D721Med (cell line): ENCODE data around the gene BOLA2B.
"Not testable (repeated sequence)": the region's sequence is repeated elsewhere in the genome, so short reads cannot be mapped to it uniquely, and the experiment has no call there.

ENCODE experiments used
- DNase-seq: peaks from one replicate; pipeline ENCODE4 v3.0.0; 2011; ENCODE audit warnings: low spot score; ENCODE audit not compliant: insufficient read length
- FAIRE-seq: peaks from 2 replicates; lab custom pipeline; 2011; peaks lifted over from hg19 to GRCh38; lab: Jason Lieb, UNC
- CTCF ChIP-seq: IDR thresholded peaks from 2 replicates; pipeline ENCODE4 v1.5.1; 2012; ENCODE audit warnings: mild to moderate bottlenecking, control low read depth; ENCODE audit not compliant: insufficient read depth; ENCODE audit errors: missing control alignments

The BOLA2B gene

GRCh38 chr16:30193615-30194014 is at the start of gene BOLA2B, which contains the start of gene SLX1A:
BOLA2B (minus strand) TSS chr16:30193666; CDS start chr16:30193595, 71 bp downstream.
SLX1A (plus strand) TSS chr16:30193875; CDS start chr16:30194085, 210 bp downstream.
- not testable (repeated sequence) for DNase-seq, FAIRE-seq

- not testable (repeated sequence) for FAIRE-seq, DNase-seq
Measured at GRCh38 chr16:30217082-30217481, 23.6 kb upstream of the BOLA2B start.

GRCh38 chr16:30211414-30211813 is 17.9 kb upstream of the BOLA2B start:
- FAIRE-seq, DNase-seq: not testable (repeated sequence)

- DNase-seq, FAIRE-seq: not testable (repeated sequence)
Measured at GRCh38 chr16:30209032-30209431, 15.6 kb upstream of the BOLA2B start.

- not testable (repeated sequence) for FAIRE-seq, DNase-seq
Measured at GRCh38 chr16:30207063-30207704, 13.7 kb upstream of the BOLA2B start.

GRCh38 chr16:30206252-30206651 is 12.8 kb upstream of the BOLA2B start:
- FAIRE-seq, DNase-seq: not testable (repeated sequence)

GRCh38 chr16:30205541-30206236 is 12.2 kb upstream of the BOLA2B start:
- not testable (repeated sequence) for DNase-seq, FAIRE-seq

- not testable (repeated sequence) for DNase-seq, FAIRE-seq
Measured at GRCh38 chr16:30199608-30200343, 6.3 kb upstream of the BOLA2B start.

- DNase-seq, FAIRE-seq: not testable (repeated sequence)
Measured at GRCh38 chr16:30199049-30199448, 5.6 kb upstream of the BOLA2B start, which contains the start of gene SULT1A3. SULT1A3 (plus strand) TSS chr16:30199255; CDS start chr16:30200729, 1,474 bp downstream.

- not testable (repeated sequence) for DNase-seq, FAIRE-seq
Measured at GRCh38 chr16:30197001-30197400, 3.5 kb upstream of the BOLA2B start.

- not testable (repeated sequence) for FAIRE-seq, DNase-seq
Measured at GRCh38 chr16:30194172-30194925, 883 bp upstream of the BOLA2B start.

GRCh38 chr16:30193098-30193497 is 368 bp downstream of the BOLA2B start:
- FAIRE-seq, DNase-seq: not testable (repeated sequence)

GRCh38 chr16:30191158-30191557 is 2.3 kb downstream of the BOLA2B start:
- not testable (repeated sequence) for FAIRE-seq, DNase-seq

- DNase-seq (no peak), FAIRE-seq (no peak)
- TF ChIP-seq CTCF = no peak
Measured at GRCh38 chr16:30187971-30188561, 5.4 kb downstream of the BOLA2B start.
